Duodenal mucosa (tissue), 2 donors: ENCODE measurements around the gene RNF150.

Experiments
- H3K27ac ChIP-seq: one replicate; pipeline ENCODE4 v1.7.0; 2013; ENCODE audit warnings: low read depth, low read length
- H3K27me3 ChIP-seq, 2 donors: one replicate each; pipeline ENCODE4 v1.7.0; 2013; ENCODE audit warnings: low read length in 2 of 2, control low read depth in 1 of 2; ENCODE audit not compliant: insufficient read depth in 2 of 2, control insufficient read depth in 1 of 2
- H3K36me3 ChIP-seq, 2 donors: one replicate each; pipeline ENCODE4 v1.7.0; 2013; ENCODE audit warnings: low read length in 2 of 2, control low read depth in 1 of 2; ENCODE audit not compliant: insufficient read depth in 2 of 2, control insufficient read depth in 1 of 2
- H3K4me1 ChIP-seq, 2 donors: one replicate each; pipeline ENCODE4 v1.7.0; 2013; ENCODE audit warnings: low read length in 2 of 2, control low read depth in 1 of 2; ENCODE audit not compliant: insufficient read depth in 2 of 2, control insufficient read depth in 1 of 2
- H3K4me3 ChIP-seq, 2 donors: one replicate each; pipeline ENCODE4 v1.7.0; 2013; ENCODE audit warnings: low read length in 2 of 2, low read depth in 1 of 2
- H3K9ac ChIP-seq, 2 donors: one replicate each; pipeline ENCODE4 v1.7.0; 2013; ENCODE audit warnings: low read length in 2 of 2, low read depth in 1 of 2
- H3K9me3 ChIP-seq, 2 donors: one replicate each; pipeline ENCODE4 v1.7.0; 2013; ENCODE audit warnings: low read length in 2 of 2, control low read depth in 1 of 2; ENCODE audit not compliant: control insufficient read depth in 1 of 2

RNF150 gene

GRCh38 chr4:141035920-141036319 lies 97.3 kb downstream of the RNF150 start:
- Histone ChIP-seq H3K27ac (no peak overlapping the region), H3K4me1 (no peaks in the 10 kb centered on the region), H3K36me3 (no peaks in the 10 kb centered on the region), H3K9me3 (no peaks in the 10 kb centered on the region), H3K27me3 (no peaks in the 10 kb centered on the region), H3K4me3 (no peak overlapping the region), H3K9ac (no peak overlapping the region)

GRCh38 chr4:141028024-141028529 lies 105.2 kb downstream of the RNF150 start:
- H3K4me1 ChIP-seq: no peaks in the 10 kb centered on the region
- no peak overlapping the region for H3K27ac ChIP-seq
- H3K4me3 ChIP-seq: no peak overlapping the region
- no peaks in the 10 kb centered on the region for H3K36me3 ChIP-seq
- no peak overlapping the region for H3K9ac ChIP-seq
- H3K27me3 ChIP-seq: peaks cover 0 to 3% of the 10 kb centered on the region in 2 donors
- H3K9me3 ChIP-seq: no peaks in the 10 kb centered on the region

GRCh38 chr4:141027421-141027820 lies 105.8 kb downstream of the RNF150 start:
- Histone ChIP-seq H3K4me3 (no peak overlapping the region), H3K27ac (no peak overlapping the region), H3K27me3 (peaks cover 0 to 3% of the 10 kb centered on the region in 2 donors), H3K4me1 (no peaks in the 10 kb centered on the region), H3K9me3 (no peaks in the 10 kb centered on the region), H3K9ac (no peak overlapping the region), H3K36me3 (no peaks in the 10 kb centered on the region)

GRCh38 chr4:141026900-141027299 lies 106.4 kb downstream of the RNF150 start:
- Histone ChIP-seq H3K9me3 (no peaks in the 10 kb centered on the region), H3K36me3 (no peaks in the 10 kb centered on the region), H3K27me3 (peaks cover 0 to 3% of the 10 kb centered on the region in 2 donors), H3K4me3 (no peak overlapping the region), H3K27ac (no peak overlapping the region), H3K9ac (no peak overlapping the region), H3K4me1 (no peaks in the 10 kb centered on the region)

- Histone ChIP-seq H3K27me3 (peaks cover 0 to 2% of the 10 kb centered on the region in 2 donors), H3K9ac (no peak overlapping the region), H3K9me3 (no peaks in the 10 kb centered on the region), H3K4me1 (no peaks in the 10 kb centered on the region), H3K36me3 (no peaks in the 10 kb centered on the region), H3K27ac (no peak overlapping the region), H3K4me3 (no peak overlapping the region)
Measured at GRCh38 chr4:141023051-141023450, 110.2 kb downstream of the RNF150 start.

GRCh38 chr4:141022111-141022695 lies 111.1 kb downstream of the RNF150 start:
- Histone ChIP-seq H3K27ac (no peak overlapping the region), H3K9me3 (no peaks in the 10 kb centered on the region), H3K9ac (no peak overlapping the region), H3K27me3 (no peaks in the 10 kb centered on the region), H3K4me3 (no peak overlapping the region), H3K36me3 (no peaks in the 10 kb centered on the region), H3K4me1 (no peaks in the 10 kb centered on the region)

- Histone ChIP-seq H3K9me3 (no peaks in the 10 kb centered on the region), H3K4me1 (no peaks in the 10 kb centered on the region), H3K36me3 (no peaks in the 10 kb centered on the region), H3K9ac (no peak overlapping the region), H3K27ac (no peak overlapping the region), H3K4me3 (no peak overlapping the region), H3K27me3 (no peaks in the 10 kb centered on the region)
Measured at GRCh38 chr4:141021397-141022110, 111.7 kb downstream of the RNF150 start.

GRCh38 chr4:141020801-141021261 lies 112.4 kb downstream of the RNF150 start:
- Histone ChIP-seq H3K4me1 (no peaks in the 10 kb centered on the region), H3K9me3 (no peaks in the 10 kb centered on the region), H3K36me3 (no peaks in the 10 kb centered on the region)

GRCh38 chr4:141019768-141020167 lies 113.5 kb downstream of the RNF150 start:
- no peaks in the 10 kb centered on the region for H3K9me3 ChIP-seq
- no peaks in the 10 kb centered on the region for H3K27me3 ChIP-seq
- H3K4me1 ChIP-seq: no peaks in the 10 kb centered on the region
- no peak overlapping the region for H3K4me3 ChIP-seq
- no peaks in the 10 kb centered on the region for H3K36me3 ChIP-seq
- no peak overlapping the region for H3K27ac ChIP-seq
- H3K9ac ChIP-seq: no peak overlapping the region

More at GRCh38 chr4:141020801-141021261, 112.4 kb downstream of the RNF150 start:
- Histone ChIP-seq H3K27ac (no peak overlapping the region), H3K9ac (no peak overlapping the region), H3K4me3 (no peak overlapping the region), H3K27me3 (no peaks in the 10 kb centered on the region)

GRCh38 chr4:141016117-141016798 lies 117.0 kb downstream of the RNF150 start:
- no peaks in the 10 kb centered on the region for H3K36me3 ChIP-seq
- H3K4me1 ChIP-seq: no peaks in the 10 kb centered on the region
- no peaks in the 10 kb centered on the region for H3K27me3 ChIP-seq
- no peak overlapping the region for H3K27ac ChIP-seq
- H3K4me3 ChIP-seq: no peak overlapping the region
- no peak overlapping the region for H3K9ac ChIP-seq
- H3K9me3 ChIP-seq: no peaks in the 10 kb centered on the region
